ENCODE data around the gene KRTAP4-16.
"Not testable (repeated sequence)": the region's sequence is repeated elsewhere in the genome, so short reads cannot be mapped to it uniquely, and the experiment has no call there.

KRTAP4-16 gene

DNA sequence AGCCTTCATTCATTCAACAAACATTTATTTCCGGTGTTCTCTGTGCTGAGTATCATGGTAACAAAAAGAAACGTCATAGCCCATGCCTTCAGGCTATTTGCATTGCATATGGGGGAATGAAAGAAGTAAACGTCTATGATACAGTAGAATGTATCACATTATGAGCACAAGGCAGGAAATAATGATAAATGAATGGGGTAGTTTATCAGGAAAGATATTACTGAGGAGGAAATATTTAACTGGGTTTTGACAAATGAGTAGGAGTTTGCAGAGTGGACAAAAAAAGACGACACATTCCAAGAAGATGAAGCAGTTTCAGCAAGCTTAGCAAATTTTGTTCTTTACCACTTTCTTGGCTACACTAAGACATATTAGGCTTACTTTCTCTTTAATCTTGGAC, 19.4 kb downstream of the KRTAP4-16 start:
- H3K9me3 ChIP-seq (ENCODE audit: low read depth, low read length): no peaks in the 10 kb centered on the region
- TF ChIP-seq EZH2 (IDR thresholded peaks at IDR 0.05): no peak
- TF ChIP-seq POLR2AphosphoS5 (IDR thresholded peaks at IDR 0.05; ENCODE audit: borderline replicate concordance, low read depth, low read length): peak; percentile 61; the same call in 1 of the 2 replicates
- TF ChIP-seq FOXP2 (optimal IDR thresholded peaks at IDR 0.05; ENCODE audit: control extremely low read depth, extremely low read length, insufficient read depth): no peak
- peak; percentile 99 for DNase-seq (ENCODE audit: low read depth, low spot score)

DNA sequence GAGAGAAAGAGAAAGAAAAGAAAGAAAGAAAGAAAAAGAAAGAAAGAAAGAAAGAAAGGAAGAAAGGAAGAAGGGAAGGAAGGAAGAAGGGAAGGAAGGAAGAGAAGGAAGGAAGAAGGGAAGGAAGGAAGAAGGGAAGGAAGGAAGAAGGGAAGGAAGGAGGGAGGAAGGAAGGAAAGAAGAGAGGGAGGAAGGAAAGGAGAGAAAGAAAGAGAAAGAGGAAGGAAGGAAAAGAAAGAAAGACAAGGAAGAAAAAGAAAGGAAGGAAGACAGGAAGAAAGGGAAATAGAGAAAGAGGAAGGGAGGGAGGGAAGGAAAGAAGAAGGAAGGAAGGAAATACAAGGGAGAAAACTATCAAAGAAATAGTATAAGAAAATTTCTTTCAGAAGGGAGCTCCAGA, 25.2 kb downstream of the KRTAP4-16 start:
- no peaks in the 10 kb centered on the region for H3K36me3 ChIP-seq (ENCODE audit: insufficient read depth, low read length)
- H3K27ac ChIP-seq: no peak overlapping the region
- TF ChIP-seq POLR2AphosphoS5 (IDR thresholded peaks at IDR 0.05; ENCODE audit: borderline replicate concordance, low read depth, low read length): no peak
- TF ChIP-seq EZH2 (IDR thresholded peaks at IDR 0.05): no peak
- TF ChIP-seq FOXP2 (optimal IDR thresholded peaks at IDR 0.05; ENCODE audit: control extremely low read depth, extremely low read length, insufficient read depth): no peak
- no peak overlapping the region for H3K4me3 ChIP-seq
- H3K9me3 ChIP-seq (ENCODE audit: low read depth, low read length): no peaks in the 10 kb centered on the region
- DNase-seq (ENCODE audit: low read depth, low spot score): no peak
- H3K9ac ChIP-seq (ENCODE audit: insufficient read length): no peak overlapping the region

More for the DNA sequence above, 19.4 kb downstream of the KRTAP4-16 start:
- Histone ChIP-seq H3K4me3 (peak overlapping the region; percentile 27; the same call in 1 of the 2 replicates), H3K9ac (ENCODE audit: insufficient read length) (no peak overlapping the region), H3K27ac (peak overlapping the region; percentile 87), H3K36me3 (ENCODE audit: insufficient read depth, low read length) (no peaks in the 10 kb centered on the region)

DNA sequence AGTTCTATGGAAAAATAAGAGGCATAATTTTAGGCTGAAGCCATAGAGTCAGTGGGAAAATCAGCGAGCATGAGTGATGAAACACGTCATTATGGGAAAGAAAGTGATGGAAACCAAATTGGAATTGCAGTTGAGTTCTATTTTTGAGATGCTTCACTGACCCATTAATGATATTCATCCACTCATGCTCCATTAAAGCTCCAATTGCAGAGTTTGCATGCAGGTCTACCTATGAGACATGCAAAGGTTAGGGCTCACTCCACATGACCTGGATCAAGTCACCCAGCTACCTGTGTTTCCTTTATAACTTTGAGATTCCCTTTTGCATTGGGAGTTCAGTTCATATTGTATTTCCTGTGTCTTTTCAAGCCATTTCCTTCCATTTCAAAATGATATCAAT, 28.3 kb downstream of the KRTAP4-16 start:
- DNase-seq (ENCODE audit: low read depth, low spot score): no peak
- Histone ChIP-seq H3K27ac (no peak overlapping the region), H3K4me3 (no peak overlapping the region), H3K36me3 (ENCODE audit: insufficient read depth, low read length) (no peaks in the 10 kb centered on the region), H3K9me3 (ENCODE audit: low read depth, low read length) (no peaks in the 10 kb centered on the region), H3K9ac (ENCODE audit: insufficient read length) (no peak overlapping the region)
- TF ChIP-seq EZH2 (IDR thresholded peaks at IDR 0.05): no peak
- no peak for TF ChIP-seq POLR2AphosphoS5 (IDR thresholded peaks at IDR 0.05; ENCODE audit: borderline replicate concordance, low read depth, low read length)
- TF ChIP-seq FOXP2 (optimal IDR thresholded peaks at IDR 0.05; ENCODE audit: control extremely low read depth, extremely low read length, insufficient read depth): no peak

DNA sequence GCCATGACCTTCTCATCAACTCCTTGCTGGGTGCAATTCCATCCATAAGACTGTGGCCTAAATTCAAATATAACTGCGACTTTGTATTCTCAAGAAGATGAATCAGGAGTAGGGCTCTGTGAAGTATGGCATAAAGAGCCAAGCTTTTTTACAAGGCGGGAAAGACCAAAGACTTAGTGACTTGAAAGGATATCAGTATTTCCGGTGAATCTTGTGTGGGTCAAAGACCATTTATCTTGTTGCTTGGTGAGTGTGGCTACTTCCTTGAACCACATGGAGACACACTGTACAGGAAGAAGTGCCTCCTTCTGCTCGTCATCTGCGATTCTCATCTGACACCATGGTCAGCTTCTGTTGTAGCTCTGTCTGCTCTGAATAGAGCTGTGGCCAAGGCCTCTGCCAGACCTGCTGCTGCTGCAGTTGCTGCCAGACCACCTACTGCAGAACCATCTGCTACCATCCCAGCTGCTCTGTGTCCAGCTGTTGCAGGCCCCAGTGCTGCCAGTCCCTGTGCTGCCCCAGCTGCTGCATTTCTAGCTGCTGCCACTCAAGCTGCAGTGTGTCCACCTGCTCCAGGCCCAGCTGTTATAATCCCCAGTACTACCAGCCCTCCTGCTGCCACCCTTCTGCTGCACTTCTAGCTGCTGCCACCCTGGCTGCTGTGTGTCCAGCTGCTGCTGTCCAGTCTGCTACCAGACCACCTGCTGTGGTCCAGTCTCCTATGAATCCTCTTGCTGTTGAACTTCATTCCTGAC, 30.2 kb downstream of the KRTAP4-16 start:
- H3K4me3 ChIP-seq: no peak overlapping the region
- H3K9me3 ChIP-seq (ENCODE audit: low read depth, low read length): no peaks in the 10 kb centered on the region
- no peak overlapping the region for H3K9ac ChIP-seq (ENCODE audit: insufficient read length)
- no peak overlapping the region for H3K27ac ChIP-seq
- no peaks in the 10 kb centered on the region for H3K36me3 ChIP-seq (ENCODE audit: insufficient read depth, low read length)
- DNase-seq (ENCODE audit: low read depth, low spot score): no peak
- no peak for TF ChIP-seq POLR2AphosphoS5 (IDR thresholded peaks at IDR 0.05; ENCODE audit: borderline replicate concordance, low read depth, low read length)
- TF ChIP-seq FOXP2 (optimal IDR thresholded peaks at IDR 0.05; ENCODE audit: control extremely low read depth, extremely low read length, insufficient read depth): no peak
- TF ChIP-seq EZH2 (IDR thresholded peaks at IDR 0.05): no peak

DNA sequence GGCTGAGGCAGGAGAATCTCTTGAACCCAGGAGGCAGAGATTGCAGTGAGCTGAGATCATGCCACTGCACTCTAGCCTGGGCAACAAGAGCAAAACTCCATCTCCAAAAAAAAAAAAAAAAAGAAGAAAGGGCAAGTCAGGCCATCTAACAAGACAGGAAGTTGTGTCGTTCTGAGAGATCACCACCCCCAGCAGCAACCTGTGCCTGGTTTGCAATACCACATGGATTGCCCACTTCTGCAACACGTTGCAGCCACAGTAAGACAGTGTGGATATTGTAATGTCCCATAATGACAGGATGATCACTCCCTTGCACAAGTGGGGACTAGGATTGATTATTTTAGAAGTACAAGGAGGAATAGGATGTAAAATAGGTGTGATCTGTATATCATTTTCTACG, 33.0 kb downstream of the KRTAP4-16 start:
- TF ChIP-seq EZH2 (IDR thresholded peaks at IDR 0.05): no peak
- no peak for TF ChIP-seq FOXP2 (optimal IDR thresholded peaks at IDR 0.05; ENCODE audit: control extremely low read depth, extremely low read length, insufficient read depth)
- no peak for TF ChIP-seq POLR2AphosphoS5 (IDR thresholded peaks at IDR 0.05; ENCODE audit: borderline replicate concordance, low read depth, low read length)
- Histone ChIP-seq H3K9ac (ENCODE audit: insufficient read length) (no peak overlapping the region), H3K36me3 (ENCODE audit: insufficient read depth, low read length) (no peaks in the 10 kb centered on the region), H3K4me3 (no peak overlapping the region), H3K27ac (no peak overlapping the region), H3K9me3 (ENCODE audit: low read depth, low read length) (no peaks in the 10 kb centered on the region)
- no peak for DNase-seq (ENCODE audit: low read depth, low spot score)

DNA sequence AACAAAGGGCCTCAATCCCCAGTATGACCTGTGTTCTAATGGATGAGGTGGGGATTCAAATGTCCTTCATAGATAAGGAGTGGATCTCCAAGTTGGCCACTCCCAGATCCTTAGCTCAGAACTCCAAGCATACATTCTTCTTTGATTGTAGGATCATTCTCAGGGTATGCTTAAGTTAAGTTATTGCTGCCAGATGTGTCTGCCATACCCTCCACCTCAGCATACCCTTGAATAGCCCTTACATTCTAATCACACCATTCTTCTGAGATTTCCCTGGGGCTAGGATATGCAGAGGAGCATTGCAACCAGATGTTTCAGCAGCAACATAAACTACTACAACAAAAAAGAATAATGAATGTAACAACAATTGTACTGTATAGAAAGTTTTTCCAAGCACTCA, 34.7 kb downstream of the KRTAP4-16 start:
- Histone ChIP-seq H3K36me3 (ENCODE audit: insufficient read depth, low read length) (no peaks in the 10 kb centered on the region), H3K9me3 (ENCODE audit: low read depth, low read length) (no peaks in the 10 kb centered on the region), H3K4me3 (0 out of 2 replicates have a peak overlapping the region, but pooled peaks have one; percentile 32), H3K9ac (ENCODE audit: insufficient read length) (no peak overlapping the region), H3K27ac (peak overlapping the region; percentile 65)
- DNase-seq (ENCODE audit: low read depth, low spot score): no peak
- no peak for TF ChIP-seq EZH2 (IDR thresholded peaks at IDR 0.05)
- TF ChIP-seq FOXP2 (optimal IDR thresholded peaks at IDR 0.05; ENCODE audit: control extremely low read depth, extremely low read length, insufficient read depth): peak; percentile 29

DNA sequence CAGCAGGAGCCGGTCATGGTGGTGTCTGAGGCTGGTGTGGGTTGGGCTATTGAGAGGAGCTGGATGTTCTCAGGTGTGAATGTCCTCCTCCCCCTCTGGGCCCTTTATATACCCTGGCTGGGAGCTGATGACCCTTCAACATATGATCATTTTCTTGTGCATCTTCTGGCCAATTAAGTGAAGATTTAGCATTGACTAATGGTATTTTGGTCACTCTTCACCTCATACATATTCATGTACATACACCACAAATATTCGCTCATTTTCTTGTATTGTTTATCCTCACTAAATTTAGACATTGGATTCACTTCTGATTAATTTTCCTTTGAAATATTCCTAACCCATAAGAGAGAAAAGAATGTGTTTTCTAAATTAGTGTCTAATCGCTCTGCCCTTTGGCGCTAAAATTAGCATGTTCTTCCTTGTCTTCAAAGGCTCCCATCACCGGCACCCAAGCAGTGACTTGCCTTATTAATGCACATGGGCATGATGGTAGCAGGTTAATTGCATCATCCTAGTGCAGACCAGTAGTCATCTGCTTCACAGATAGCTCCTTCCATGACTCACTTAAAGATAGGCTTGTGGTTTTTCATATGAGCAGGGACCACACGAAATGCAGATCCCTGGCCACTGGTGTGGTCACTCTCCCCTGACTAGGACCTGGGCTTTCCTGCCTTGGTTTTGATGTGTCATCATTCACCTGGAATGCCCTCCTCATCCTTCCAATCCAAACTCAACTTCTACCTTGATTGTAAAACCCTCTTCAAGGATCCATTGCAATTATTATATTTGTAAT, 36.0 kb downstream of the KRTAP4-16 start, which contains the start of gene KRTAP2-4:
KRTAP2-4 (minus strand) TSS at position 51 of the 796 bp plus-strand sequence; CDS start at position 17, 34 bp downstream.
- Histone ChIP-seq H3K27ac (no peak within 1 kb of the TSS), H3K4me3 (no peak within 1 kb of the TSS), H3K9ac (ENCODE audit: insufficient read length) (no peak within 1 kb of the TSS), H3K36me3 (ENCODE audit: insufficient read depth, low read length) (no peaks in the 10 kb centered on the region), H3K9me3 (ENCODE audit: low read depth, low read length) (no peaks in the 10 kb centered on the region)
- no peak for DNase-seq (ENCODE audit: low read depth, low spot score)
- no peak for TF ChIP-seq POLR2AphosphoS5 (IDR thresholded peaks at IDR 0.05; ENCODE audit: borderline replicate concordance, low read depth, low read length)
- no peak for TF ChIP-seq FOXP2 (optimal IDR thresholded peaks at IDR 0.05; ENCODE audit: control extremely low read depth, extremely low read length, insufficient read depth)
- TF ChIP-seq EZH2 (IDR thresholded peaks at IDR 0.05): no peak

DNA sequence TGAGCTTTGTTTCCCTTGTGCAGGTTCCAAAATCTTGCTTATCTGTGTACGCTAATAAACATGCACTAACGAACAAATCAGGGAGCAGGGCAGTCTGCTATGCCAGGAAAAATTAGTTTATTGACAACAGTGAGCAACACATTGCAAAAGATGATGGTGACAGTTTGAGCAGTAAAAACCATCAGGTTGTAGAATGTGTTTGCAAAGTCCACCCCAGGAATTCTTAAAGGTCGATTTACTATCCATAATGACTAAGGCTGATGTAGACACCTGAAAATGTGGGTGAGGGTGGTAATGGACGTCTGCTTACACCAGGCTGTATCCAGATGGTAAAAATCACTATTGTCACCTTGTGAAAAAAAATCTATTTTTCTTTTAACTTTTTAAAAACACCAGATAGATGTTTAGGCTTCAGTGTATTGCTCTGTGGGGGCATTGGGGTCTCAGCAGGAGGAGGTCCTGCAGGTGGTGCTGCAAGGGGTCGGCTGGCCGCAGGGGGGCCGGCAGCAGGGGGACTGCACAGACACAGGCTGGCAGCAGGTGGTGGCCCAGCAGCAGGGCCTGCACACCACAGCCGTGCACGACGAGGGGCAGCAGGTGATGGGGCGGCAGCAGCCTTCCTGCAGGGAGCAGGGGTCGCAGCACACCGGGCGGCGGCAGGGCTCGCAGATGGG, 36.9 kb downstream of the KRTAP4-16 start:
- not testable (repeated sequence) for H3K9ac ChIP-seq (ENCODE audit: insufficient read length); H3K4me3 ChIP-seq; DNase-seq (ENCODE audit: low read depth, low spot score); H3K9me3 ChIP-seq (ENCODE audit: low read depth, low read length); H3K36me3 ChIP-seq (ENCODE audit: insufficient read depth, low read length); H3K27ac ChIP-seq

Measured in SK-N-MC (cell line).